ENCODE measurements around the gene PDK2.

PDK2 gene

GRCh38 chr17:50094753-50095619, at the start of gene PDK2:
TSS of gene PDK2 (plus strand) at chr17:50095351. CDS start at chr17:50095436, 85 bp downstream.
- peak; percentile 83 for DNase-seq

- no peak for DNase-seq
These were observed 49.0 kb upstream of the PDK2 start for GRCh38 chr17:50046179-50046578.

- no peak for DNase-seq
These were observed 48.5 kb upstream of the PDK2 start for GRCh38 chr17:50046667-50047066.

- no peak for DNase-seq
These were observed 48.1 kb upstream of the PDK2 start for GRCh38 chr17:50047083-50047482.

GRCh38 chr17:50047488-50048126, 47.5 kb upstream of the PDK2 start:
- DNase-seq = no peak

GRCh38 chr17:50048146-50048720, 46.9 kb upstream of the PDK2 start:
- DNase-seq = no peak

- no peak for DNase-seq
These were observed 46.2 kb upstream of the PDK2 start for GRCh38 chr17:50048988-50049387.

GRCh38 chr17:50049636-50050035, 45.5 kb upstream of the PDK2 start:
- no peak for DNase-seq

GRCh38 chr17:50050431-50051032, 44.6 kb upstream of the PDK2 start:
- DNase-seq = no peak

- DNase-seq = no peak
These were observed 44.0 kb upstream of the PDK2 start for GRCh38 chr17:50051082-50051576.

GRCh38 chr17:50051606-50052005, 43.5 kb upstream of the PDK2 start:
- no peak for DNase-seq

GRCh38 chr17:50052241-50052796, 42.8 kb upstream of the PDK2 start:
- DNase-seq = no peak

GRCh38 chr17:50052822-50053653, 42.1 kb upstream of the PDK2 start:
- no peak for DNase-seq

GRCh38 chr17:50053654-50053960, 41.5 kb upstream of the PDK2 start:
- no peak for DNase-seq

GRCh38 chr17:50055055-50055425, 40.1 kb upstream of the PDK2 start:
- no peak for DNase-seq

GRCh38 chr17:50055426-50056216, 39.5 kb upstream of the PDK2 start, which contains the start of gene ITGA3:
TSS of gene ITGA3 (plus strand) at chr17:50056110. CDS start at chr17:50056440, 330 bp downstream.
- no peak for DNase-seq

GRCh38 chr17:50056217-50056960, 38.8 kb upstream of the PDK2 start:
- no peak for DNase-seq

- no peak for DNase-seq
These were observed 38.2 kb upstream of the PDK2 start for GRCh38 chr17:50056961-50057330.

- DNase-seq = no peak
These were observed 37.6 kb upstream of the PDK2 start for GRCh38 chr17:50057521-50057991.

- DNase-seq = no peak
These were observed 36.7 kb upstream of the PDK2 start for GRCh38 chr17:50058296-50058953.
